GM12801 (cell line): ENCODE data around the gene FMNL2.

ENCODE experiments used
- CTCF ChIP-seq: IDR thresholded peaks from one replicate; pipeline ENCODE4 v1.5.1; 2011; ENCODE audit warnings: control low read depth; ENCODE audit not compliant: insufficient read length; ENCODE audit errors: extremely low read depth

FMNL2 gene

GRCh38 chr2:152623076-152623740 lies 288.2 kb downstream of the FMNL2 start:
- no peak for TF ChIP-seq CTCF

GRCh38 chr2:152623775-152624174 lies 288.8 kb downstream of the FMNL2 start:
- TF ChIP-seq CTCF: no peak

GRCh38 chr2:152624805-152625204 lies 289.8 kb downstream of the FMNL2 start:
- no peak for TF ChIP-seq CTCF

- no peak for TF ChIP-seq CTCF
Observed at GRCh38 chr2:152626911-152627339, 292.0 kb downstream of the FMNL2 start.

GRCh38 chr2:152627351-152627957 lies 292.5 kb downstream of the FMNL2 start:
- no peak for TF ChIP-seq CTCF

GRCh38 chr2:152629202-152629601 lies 294.2 kb downstream of the FMNL2 start:
- TF ChIP-seq CTCF: no peak

- no peak for TF ChIP-seq CTCF
Observed at GRCh38 chr2:152630466-152630865, 295.5 kb downstream of the FMNL2 start.
